Stomach smooth muscle (tissue), 2 donors: ENCODE measurements around the gene ACBD6.

Source experiments
- H3K27ac ChIP-seq: one replicate; pipeline ENCODE4 v1.7.0; 2013; ENCODE audit warnings: mild to moderate bottlenecking, low read length, inconsistent platforms
- H3K27me3 ChIP-seq, 2 donors: one replicate each; pipeline ENCODE4 v1.7.0; 2013; ENCODE audit warnings: low read length in 2 of 2; ENCODE audit not compliant: insufficient read depth in 2 of 2, control insufficient read depth in 1 of 2
- H3K36me3 ChIP-seq, 2 donors: one replicate each; pipeline ENCODE4 v1.7.0; 2013; ENCODE audit warnings: low read length in 2 of 2; ENCODE audit not compliant: control insufficient read depth in 2 of 2, insufficient read depth in 2 of 2
- H3K4me1 ChIP-seq: one replicate; pipeline ENCODE4 v1.7.0; 2013; ENCODE audit warnings: low read length; ENCODE audit not compliant: control insufficient read depth, insufficient read depth
- H3K4me3 ChIP-seq, 2 donors: one replicate each; pipeline ENCODE4 v1.7.0; 2013; ENCODE audit warnings: low read length in 2 of 2
- H3K9ac ChIP-seq, 2 donors: one replicate each; pipeline ENCODE4 v1.7.0; 2013; ENCODE audit warnings: low read length in 2 of 2, mild to moderate bottlenecking in 1 of 2
- H3K9me3 ChIP-seq, 2 donors: one replicate each; pipeline ENCODE4 v1.7.0; 2013; ENCODE audit warnings: low read length in 2 of 2; ENCODE audit not compliant: control insufficient read depth in 2 of 2
- donor health status: healthy.
- donor health status: Pancreatic carcinoma.

Gene ACBD6

GRCh38 chr1:180294711-180295110 lies 207.7 kb downstream of the ACBD6 start:
- no peak overlapping the region for H3K27ac ChIP-seq
- no peak overlapping the region for H3K4me3 ChIP-seq
- H3K27me3 ChIP-seq, result no peaks in the 10 kb centered on the region
- H3K4me1 ChIP-seq, result no peaks in the 10 kb centered on the region
- H3K9me3 ChIP-seq, result no peaks in the 10 kb centered on the region
- no peaks in the 10 kb centered on the region for H3K36me3 ChIP-seq
- H3K9ac ChIP-seq, result no peak overlapping the region

- Histone ChIP-seq H3K4me1 (no peaks in the 10 kb centered on the region), H3K27ac (no peak overlapping the region), H3K9ac (no peak overlapping the region), H3K9me3 (no peaks in the 10 kb centered on the region), H3K4me3 (no peak overlapping the region), H3K36me3 (no peaks in the 10 kb centered on the region), H3K27me3 (no peaks in the 10 kb centered on the region)
Measured at GRCh38 chr1:180291004-180291403, 211.4 kb downstream of the ACBD6 start.

- Histone ChIP-seq H3K27ac (no peak overlapping the region), H3K9ac (no peak overlapping the region), H3K9me3 (no peaks in the 10 kb centered on the region), H3K4me1 (no peaks in the 10 kb centered on the region), H3K27me3 (no peaks in the 10 kb centered on the region), H3K36me3 (no peaks in the 10 kb centered on the region), H3K4me3 (no peak overlapping the region)
Measured at GRCh38 chr1:180290265-180291001, 211.9 kb downstream of the ACBD6 start.

- H3K36me3 ChIP-seq, result no peaks in the 10 kb centered on the region
- no peak overlapping the region for H3K27ac ChIP-seq
- H3K27me3 ChIP-seq, result no peaks in the 10 kb centered on the region
- H3K4me3 ChIP-seq, result no peak overlapping the region
- H3K4me1 ChIP-seq, result no peaks in the 10 kb centered on the region
- H3K9me3 ChIP-seq, result no peaks in the 10 kb centered on the region
- H3K9ac ChIP-seq, result no peak overlapping the region
Measured at GRCh38 chr1:180288940-180289339, 213.4 kb downstream of the ACBD6 start.

- Histone ChIP-seq H3K36me3 (no peaks in the 10 kb centered on the region), H3K9me3 (no peaks in the 10 kb centered on the region), H3K4me1 (no peaks in the 10 kb centered on the region), H3K27me3 (no peaks in the 10 kb centered on the region), H3K4me3 (no peak overlapping the region), H3K27ac (no peak overlapping the region), H3K9ac (no peak overlapping the region)
Measured at GRCh38 chr1:180287988-180288705, 214.2 kb downstream of the ACBD6 start.

- Histone ChIP-seq H3K9me3 (no peaks in the 10 kb centered on the region), H3K4me1 (no peaks in the 10 kb centered on the region), H3K4me3 (no peak overlapping the region), H3K27ac (no peak overlapping the region), H3K36me3 (no peaks in the 10 kb centered on the region), H3K9ac (no peak overlapping the region), H3K27me3 (no peaks in the 10 kb centered on the region)
Measured at GRCh38 chr1:180286417-180286816, 216.0 kb downstream of the ACBD6 start.

GRCh38 chr1:180283098-180283497 lies 219.3 kb downstream of the ACBD6 start:
- Histone ChIP-seq H3K27me3 (no peaks in the 10 kb centered on the region), H3K4me3 (no peak overlapping the region), H3K27ac (no peak overlapping the region), H3K4me1 (no peaks in the 10 kb centered on the region), H3K9ac (no peak overlapping the region), H3K36me3 (peaks cover 0 to 3% of the 10 kb centered on the region in 2 donors), H3K9me3 (no peaks in the 10 kb centered on the region)

- no peaks in the 10 kb centered on the region for H3K9me3 ChIP-seq
- H3K4me1 ChIP-seq, result no peaks in the 10 kb centered on the region
- no peak overlapping the region for H3K27ac ChIP-seq
- peaks cover 0 to 3% of the 10 kb centered on the region in 2 donors for H3K36me3 ChIP-seq
- no peak overlapping the region for H3K4me3 ChIP-seq
- H3K27me3 ChIP-seq, result no peaks in the 10 kb centered on the region
- H3K9ac ChIP-seq, result no peak overlapping the region
Measured at GRCh38 chr1:180282401-180283044, 219.9 kb downstream of the ACBD6 start.

GRCh38 chr1:180281490-180281889 lies 220.9 kb downstream of the ACBD6 start:
- no peaks in the 10 kb centered on the region for H3K9me3 ChIP-seq
- H3K9ac ChIP-seq, result no peak overlapping the region
- no peak overlapping the region for H3K4me3 ChIP-seq
- no peaks in the 10 kb centered on the region for H3K27me3 ChIP-seq
- H3K4me1 ChIP-seq, result no peaks in the 10 kb centered on the region
- H3K27ac ChIP-seq, result no peak overlapping the region
- H3K36me3 ChIP-seq, result peaks cover 0 to 3% of the 10 kb centered on the region in 2 donors

- Histone ChIP-seq H3K4me3 (no peak overlapping the region), H3K9me3 (no peaks in the 10 kb centered on the region)
Measured at GRCh38 chr1:180280617-180281016, 221.8 kb downstream of the ACBD6 start.

More at GRCh38 chr1:180280617-180281016, 221.8 kb downstream of the ACBD6 start:
- H3K9ac ChIP-seq, result no peak overlapping the region
- H3K36me3 ChIP-seq, result peaks cover 0 to 3% of the 10 kb centered on the region in 2 donors
- no peaks in the 10 kb centered on the region for H3K4me1 ChIP-seq
- H3K27me3 ChIP-seq, result no peaks in the 10 kb centered on the region
- no peak overlapping the region for H3K27ac ChIP-seq
